ENCODE measurements around the gene PANX2.
A peak's percentile ranks its signal among the peaks of the same experiment; 100 is the strongest.

Gene PANX2

GRCh38 chr22:50184004-50184901, 13.7 kb downstream of the PANX2 start:
- Histone ChIP-seq H3K36me3 (ENCODE audit: insufficient read depth, low read length) (peaks cover 15% of the 10 kb centered on the region; the same call in 1 of the 2 replicates), H4K20me1 (ENCODE audit: insufficient read depth, low read length) (no peaks in the 10 kb centered on the region), H3K79me2 (ENCODE audit: insufficient read depth, low read length) (peaks cover 5% of the 10 kb centered on the region; the same call in 1 of the 2 replicates), H3K4me2 (ENCODE audit: low read length) (peak overlapping the region; percentile 99), H3K27ac (ENCODE audit: low read depth, low read length, poor library complexity, severe bottlenecking) (no peak overlapping the region), H2AFZ (ENCODE audit: low read length) (no peak overlapping the region), H3K4me3 (ENCODE audit: low read depth, low read length, poor library complexity, severe bottlenecking) (peak overlapping the region; percentile 80), H3F3A (ENCODE audit: insufficient read depth, low read length) (0 out of 2 replicates have a peak, but pooled peaks cover 8% of the 10 kb centered on the region), H3K9ac (ENCODE audit: low read length) (peak overlapping the region; percentile 92; the same call in 1 of the 2 replicates), H3K9me2 (ENCODE audit: low read depth, low read length) (no peaks in the 10 kb centered on the region), H3K4me1 (ENCODE audit: insufficient read depth, low read length, severe bottlenecking) (peaks cover 43% of the 10 kb centered on the region), H3K9me3 (ENCODE audit: low read length) (no peaks in the 10 kb centered on the region), H3K27me3 (ENCODE audit: insufficient read depth, low read length) (peaks cover 4% of the 10 kb centered on the region; the same call in 1 of the 2 replicates)
- TF ChIP-seq EZH2 (IDR thresholded peaks at IDR 0.05; ENCODE audit: borderline replicate concordance, low read length), result no peak

- H3K9me3 ChIP-seq (ENCODE audit: low read length), result no peaks in the 10 kb centered on the region
- peaks cover 15% of the 10 kb centered on the region; the same call in 1 of the 2 replicates for H3K36me3 ChIP-seq (ENCODE audit: insufficient read depth, low read length)
- no peak overlapping the region for H3K27ac ChIP-seq (ENCODE audit: low read depth, low read length, poor library complexity, severe bottlenecking)
- peaks cover 5% of the 10 kb centered on the region; the same call in 1 of the 2 replicates for H3K79me2 ChIP-seq (ENCODE audit: insufficient read depth, low read length)
- H3K9me2 ChIP-seq (ENCODE audit: low read depth, low read length), result no peaks in the 10 kb centered on the region
- peak overlapping the region; percentile 99 for H3K4me2 ChIP-seq (ENCODE audit: low read length)
- H3K27me3 ChIP-seq (ENCODE audit: insufficient read depth, low read length), result peaks cover 4% of the 10 kb centered on the region; the same call in 1 of the 2 replicates
- H3K4me3 ChIP-seq (ENCODE audit: low read depth, low read length, poor library complexity, severe bottlenecking), result peak overlapping the region; percentile 80
- no peak overlapping the region for H2AFZ ChIP-seq (ENCODE audit: low read length)
- no peaks in the 10 kb centered on the region for H4K20me1 ChIP-seq (ENCODE audit: insufficient read depth, low read length)
- peak overlapping the region; percentile 92 for H3K9ac ChIP-seq (ENCODE audit: low read length)
- H3F3A ChIP-seq (ENCODE audit: insufficient read depth, low read length), result 0 out of 2 replicates have a peak, but pooled peaks cover 9% of the 10 kb centered on the region
- no peak for TF ChIP-seq EZH2 (IDR thresholded peaks at IDR 0.05; ENCODE audit: borderline replicate concordance, low read length)
- H3K4me1 ChIP-seq (ENCODE audit: insufficient read depth, low read length, severe bottlenecking), result peaks cover 50% of the 10 kb centered on the region
These were observed 14.4 kb downstream of the PANX2 start for GRCh38 chr22:50184902-50185374.

- H3K4me3 ChIP-seq (ENCODE audit: low read depth, low read length, poor library complexity, severe bottlenecking), result peak within 1 kb of the TSS; percentile 97
- no peak within 1 kb of the TSS for H2AFZ ChIP-seq (ENCODE audit: low read length)
- H3K9me3 ChIP-seq (ENCODE audit: low read length), result no peaks in the 10 kb centered on the region
- no peaks in the 10 kb centered on the region for H3K9me2 ChIP-seq (ENCODE audit: low read depth, low read length)
- TF ChIP-seq EZH2 (IDR thresholded peaks at IDR 0.05; ENCODE audit: borderline replicate concordance, low read length) (no peak), CTCF (IDR thresholded peaks at IDR 0.05; ENCODE audit: low read length) (no peak)
- peak within 1 kb of the TSS; percentile 100 for H3K9ac ChIP-seq (ENCODE audit: low read length)
- H3F3A ChIP-seq (ENCODE audit: insufficient read depth, low read length), result peaks cover 9% of the 10 kb centered on the region; the same call in 1 of the 2 replicates
- peaks cover 15% of the 10 kb centered on the region; the same call in 1 of the 2 replicates for H3K36me3 ChIP-seq (ENCODE audit: insufficient read depth, low read length)
- H4K20me1 ChIP-seq (ENCODE audit: insufficient read depth, low read length), result no peaks in the 10 kb centered on the region
- H3K4me2 ChIP-seq (ENCODE audit: low read length), result peak within 1 kb of the TSS; percentile 99
- peaks cover 5% of the 10 kb centered on the region; the same call in 1 of the 2 replicates for H3K79me2 ChIP-seq (ENCODE audit: insufficient read depth, low read length)
- peak within 1 kb of the TSS; percentile 100 for H3K27ac ChIP-seq (ENCODE audit: low read depth, low read length, poor library complexity, severe bottlenecking)
- H3K4me1 ChIP-seq (ENCODE audit: insufficient read depth, low read length, severe bottlenecking), result peaks cover 56% of the 10 kb centered on the region
- H3K27me3 ChIP-seq (ENCODE audit: insufficient read depth, low read length), result peaks cover 4% of the 10 kb centered on the region; the same call in 1 of the 2 replicates
These were observed 15.0 kb downstream of the PANX2 start, which contains the start of gene TRABD for GRCh38 chr22:50185375-50186087. TRABD (plus strand) TSS chr22:50185913; CDS start chr22:50193061, 7,148 bp downstream.

Data from OCI-LY1 (cell line).